RPMI8226 (cell line): ENCODE measurements around the gene CSF1R.

Source experiments
- DNase-seq: peaks from one replicate; pipeline ENCODE4 v3.0.0-alpha.2; 2015

CSF1R gene

GRCh38 chr5:150022681-150023080 lies 63.7 kb downstream of the CSF1R start:
- DNase-seq = no peak

GRCh38 chr5:150022158-150022531 lies 64.2 kb downstream of the CSF1R start:
- DNase-seq = peak; percentile 38

- no peak for DNase-seq
Measured at GRCh38 chr5:150021491-150022157, 64.7 kb downstream of the CSF1R start.

- DNase-seq = no peak
Measured at GRCh38 chr5:150020249-150020648, 66.1 kb downstream of the CSF1R start.

GRCh38 chr5:150017226-150018005 lies 68.9 kb downstream of the CSF1R start:
- DNase-seq = no peak

- no peak for DNase-seq
Measured at GRCh38 chr5:150016537-150016936, 69.8 kb downstream of the CSF1R start.

- DNase-seq = no peak
Measured at GRCh38 chr5:150015415-150015814, 70.9 kb downstream of the CSF1R start.

- no peak for DNase-seq
Measured at GRCh38 chr5:150014456-150014855, 71.9 kb downstream of the CSF1R start.

GRCh38 chr5:150013931-150014330 lies 72.4 kb downstream of the CSF1R start:
- DNase-seq = no peak

GRCh38 chr5:150009671-150010387 lies 76.5 kb downstream of the CSF1R start:
- DNase-seq = no peak

GRCh38 chr5:150007050-150007449 lies 79.3 kb downstream of the CSF1R start:
- no peak for DNase-seq

- no peak for DNase-seq
Measured at GRCh38 chr5:150006318-150006717, 80.0 kb downstream of the CSF1R start.
